AG09309 (cell line): ENCODE data around the gene ZNF576.
A peak's percentile ranks its signal among the peaks of the same experiment; 100 is the strongest.

Experiments
- DNase-seq: peaks from one replicate; pipeline ENCODE4 v3.0.0-alpha.2; 2010; ENCODE audit warnings: low read depth
- H3K4me3 ChIP-seq: 2 replicates; pipeline ENCODE4 v1.5.1; 2011; ENCODE audit warnings: mild to moderate bottlenecking, low read depth, low read length, moderate library complexity; ENCODE audit not compliant: control insufficient read depth
- CTCF ChIP-seq: IDR thresholded peaks from 2 replicates; pipeline ENCODE4 v1.5.1; 2011; ENCODE audit warnings: mild to moderate bottlenecking, low read depth, low read length, inconsistent platforms; ENCODE audit not compliant: insufficient read depth, control insufficient read depth; ENCODE audit errors: missing control alignments

ZNF576 gene

GRCh38 chr19:43610493-43610892, 14.1 kb downstream of the ZNF576 start:
- H3K4me3 ChIP-seq = no peak overlapping the region
- DNase-seq = no peak

GRCh38 chr19:43611788-43612187, 15.4 kb downstream of the ZNF576 start, which contains the start of gene SRRM5:
Gene SRRM5 (plus strand): TSS chr19:43612088. CDS start chr19:43612122, 34 bp downstream.
- no peak for DNase-seq
- TF ChIP-seq CTCF = no peak
- H3K4me3 ChIP-seq = no peak within 1 kb of the TSS

More at GRCh38 chr19:43610493-43610892, 14.1 kb downstream of the ZNF576 start:
- TF ChIP-seq CTCF = no peak

- TF ChIP-seq CTCF = no peak
- no peak overlapping the region for H3K4me3 ChIP-seq
- DNase-seq = no peak
These were observed 16.0 kb downstream of the ZNF576 start for GRCh38 chr19:43612374-43612773.

- no peak for DNase-seq
- no peak overlapping the region for H3K4me3 ChIP-seq
- TF ChIP-seq CTCF = no peak
These were observed 19.9 kb downstream of the ZNF576 start for GRCh38 chr19:43616306-43616705.

- no peak for TF ChIP-seq CTCF
- H3K4me3 ChIP-seq = no peak overlapping the region
- DNase-seq = no peak
These were observed 20.6 kb downstream of the ZNF576 start for GRCh38 chr19:43616954-43617353.

GRCh38 chr19:43618921-43619261, 22.5 kb downstream of the ZNF576 start:
- no peak for TF ChIP-seq CTCF
- no peak for DNase-seq
- peak overlapping the region; percentile 93 for H3K4me3 ChIP-seq
